ENCODE results near the gene PRKN. TPM values are rescaled to one million over a fixed set of nuclear protein-coding genes. Genes with fewer than 3 reads are reported as not detected.

Gene PRKN
- total RNA-seq, 1 donor from 2014 or later = 5.1 TPM

DNA sequence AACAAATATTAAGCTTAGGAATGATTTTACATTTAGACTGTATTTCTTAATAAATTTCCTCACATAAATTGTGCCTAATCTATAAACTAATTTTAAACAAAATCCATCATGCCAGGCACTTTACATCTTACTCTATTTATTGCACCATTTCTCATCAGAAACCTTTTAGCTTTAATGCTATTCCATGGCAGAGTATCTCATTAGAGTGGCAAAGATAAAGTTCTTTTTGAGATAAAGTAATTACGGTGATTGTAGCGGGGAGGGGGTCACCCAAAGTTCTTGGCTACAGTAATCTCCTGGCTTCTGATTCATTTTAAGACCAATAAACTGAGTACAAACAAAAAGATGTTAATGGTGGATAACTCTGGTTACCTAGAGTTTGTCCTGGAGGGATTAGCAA, 532.1 kb downstream of the PRKN start:
- Mint-ChIP-seq H3K36me3 (ENCODE audit: low read depth, unreplicated experiment) (no peaks in the 10 kb centered on the region), H3K4me1 (ENCODE audit: unreplicated experiment) (no peaks in the 10 kb centered on the region), H3K4me3 (ENCODE audit: unreplicated experiment) (no peak overlapping the region), H3K9me3 (ENCODE audit: unreplicated experiment) (no peaks in the 10 kb centered on the region), H3K27ac (ENCODE audit: unreplicated experiment) (no peak overlapping the region), H3K27me3 (ENCODE audit: unreplicated experiment) (no peaks in the 10 kb centered on the region)
- no peak for DNase-seq (ENCODE audit: low spot score)
- TF ChIP-seq CTCF (IDR thresholded peaks at IDR 0.05; ENCODE audit: unreplicated experiment) = no peak

- H3K36me3 Mint-ChIP-seq (ENCODE audit: low read depth, unreplicated experiment) = no peaks in the 10 kb centered on the region
- H3K27me3 Mint-ChIP-seq (ENCODE audit: unreplicated experiment) = no peaks in the 10 kb centered on the region
- no peaks in the 10 kb centered on the region for H3K4me1 Mint-ChIP-seq (ENCODE audit: unreplicated experiment)
- H3K27ac Mint-ChIP-seq (ENCODE audit: unreplicated experiment) = no peak overlapping the region
- TF ChIP-seq CTCF (IDR thresholded peaks at IDR 0.05; ENCODE audit: unreplicated experiment) = no peak
- DNase-seq (ENCODE audit: low spot score) = no peak
- no peak overlapping the region for H3K4me3 Mint-ChIP-seq (ENCODE audit: unreplicated experiment)
- H3K9me3 Mint-ChIP-seq (ENCODE audit: unreplicated experiment) = no peaks in the 10 kb centered on the region
Measured at GRCh38 chr6:162190981-162191380, 536.6 kb downstream of the PRKN start.

DNA sequence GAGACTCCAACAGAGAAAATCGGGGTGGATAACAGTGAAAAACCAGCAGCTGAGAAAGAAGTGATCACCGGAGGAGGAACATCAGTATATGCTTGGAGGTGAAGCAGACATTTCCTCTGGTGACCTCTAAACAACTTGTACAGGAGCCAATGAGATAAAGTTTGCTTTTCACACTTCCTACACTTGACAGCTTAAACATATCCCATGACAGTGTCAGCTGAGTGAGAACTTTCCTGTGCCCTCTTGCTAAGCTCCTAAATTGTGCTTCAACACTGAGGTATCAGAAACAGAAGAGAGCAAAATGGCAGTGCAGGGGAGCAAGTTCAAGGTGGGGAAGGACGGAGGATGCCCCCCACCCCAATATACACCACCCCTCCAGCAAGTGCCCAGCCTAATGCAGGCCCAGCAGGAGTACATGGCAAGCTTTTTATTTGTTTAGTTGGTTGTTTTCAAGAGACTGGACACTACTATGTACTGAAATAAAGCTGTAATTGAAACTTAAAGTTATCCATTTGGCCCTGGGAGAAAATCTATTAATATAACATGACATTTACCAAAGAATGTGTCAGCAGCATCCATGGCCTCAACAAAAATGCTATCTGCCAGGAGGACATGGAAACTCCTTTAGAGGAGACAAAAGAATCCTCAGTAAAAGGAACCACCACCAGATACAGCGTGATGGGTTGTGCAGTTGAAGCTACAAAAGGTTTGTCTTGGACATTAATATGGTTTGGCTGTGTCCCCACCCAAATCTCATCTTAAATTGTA, 540.2 kb downstream of the PRKN start:
- Mint-ChIP-seq H3K36me3 (ENCODE audit: low read depth, unreplicated experiment) (no peaks in the 10 kb centered on the region), H3K9me3 (ENCODE audit: unreplicated experiment) (no peaks in the 10 kb centered on the region), H3K4me1 (ENCODE audit: unreplicated experiment) (peaks cover 3% of the 10 kb centered on the region), H3K27ac (ENCODE audit: unreplicated experiment) (no peak overlapping the region), H3K4me3 (ENCODE audit: unreplicated experiment) (no peak overlapping the region), H3K27me3 (ENCODE audit: unreplicated experiment) (no peaks in the 10 kb centered on the region)
- no peak for DNase-seq (ENCODE audit: low spot score)
- no peak for TF ChIP-seq CTCF (IDR thresholded peaks at IDR 0.05; ENCODE audit: unreplicated experiment)

- no peak for TF ChIP-seq CTCF (IDR thresholded peaks at IDR 0.05; ENCODE audit: unreplicated experiment)
- Mint-ChIP-seq H3K36me3 (ENCODE audit: low read depth, unreplicated experiment) (no peaks in the 10 kb centered on the region), H3K27me3 (ENCODE audit: unreplicated experiment) (peaks cover 2% of the 10 kb centered on the region), H3K9me3 (ENCODE audit: unreplicated experiment) (no peaks in the 10 kb centered on the region), H3K27ac (ENCODE audit: unreplicated experiment) (no peak overlapping the region), H3K4me3 (ENCODE audit: unreplicated experiment) (no peak overlapping the region), H3K4me1 (ENCODE audit: unreplicated experiment) (peaks cover 24% of the 10 kb centered on the region)
- no peak for DNase-seq (ENCODE audit: low spot score)
Measured at GRCh38 chr6:162184465-162184864, 543.1 kb downstream of the PRKN start.

DNA sequence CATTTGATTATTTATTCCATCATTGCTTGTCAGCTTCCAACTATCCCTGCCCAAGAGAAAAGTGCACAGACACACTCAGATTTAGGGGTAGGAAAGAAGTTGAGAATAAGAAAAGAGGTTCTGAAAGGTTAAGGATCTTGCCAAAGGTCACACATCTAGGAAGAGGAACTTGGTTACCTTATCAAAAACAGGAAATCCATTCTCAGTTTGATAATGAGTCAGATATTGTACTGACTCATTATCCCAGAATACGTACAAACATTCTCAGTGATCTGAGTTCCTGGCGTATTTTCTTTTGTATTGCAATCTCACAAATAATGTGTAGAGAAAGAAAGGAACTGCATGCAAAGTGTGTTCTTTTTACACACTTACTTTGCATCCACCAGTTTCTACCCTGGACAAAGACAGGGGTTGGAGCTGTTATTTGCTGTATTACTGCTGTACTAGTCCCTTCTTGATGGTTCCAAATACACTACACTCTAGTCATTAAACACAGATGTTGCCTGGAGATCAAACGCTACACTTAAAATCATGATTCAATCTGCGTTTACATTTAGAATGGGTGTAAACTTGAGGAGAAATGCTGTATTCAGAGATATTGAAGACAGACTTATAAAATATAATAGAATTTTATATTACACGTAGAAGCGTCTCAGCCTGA, 545.7 kb downstream of the PRKN start:
- peaks cover 2% of the 10 kb centered on the region for H3K27me3 Mint-ChIP-seq (ENCODE audit: unreplicated experiment)
- TF ChIP-seq CTCF (IDR thresholded peaks at IDR 0.05; ENCODE audit: unreplicated experiment) = no peak
- H3K4me1 Mint-ChIP-seq (ENCODE audit: unreplicated experiment) = peaks cover 24% of the 10 kb centered on the region
- H3K9me3 Mint-ChIP-seq (ENCODE audit: unreplicated experiment) = no peaks in the 10 kb centered on the region
- DNase-seq (ENCODE audit: low spot score) = no peak
- no peak overlapping the region for H3K4me3 Mint-ChIP-seq (ENCODE audit: unreplicated experiment)
- no peak overlapping the region for H3K27ac Mint-ChIP-seq (ENCODE audit: unreplicated experiment)
- H3K36me3 Mint-ChIP-seq (ENCODE audit: low read depth, unreplicated experiment) = no peaks in the 10 kb centered on the region
